HEK293 (cell line): ENCODE measurements around the gene STK38.

Source experiments
- GFI1B ChIP-seq: fragments of 450-650 bp; formaldehyde crosslinking; IDR thresholded peaks from 2 replicates; pipeline ENCODE4 v1.5.1; 2016; ENCODE audit warnings: missing biosample characterization, missing genetic modification characterization
- ZBTB21 ChIP-seq: fragments of 450-650 bp; formaldehyde crosslinking; IDR thresholded peaks from 2 replicates; pipeline ENCODE4 v1.5.1; 2017; ENCODE audit warnings: missing biosample characterization, missing genetic modification characterization
- ZNF138 ChIP-seq: fragments of 450-650 bp; formaldehyde crosslinking; IDR thresholded peaks from 2 replicates; pipeline ENCODE4 v1.5.1; 2016; ENCODE audit warnings: missing biosample characterization, missing genetic modification characterization, borderline replicate concordance
- ZNF530 ChIP-seq: fragments of 450-650 bp; formaldehyde crosslinking; IDR thresholded peaks from 2 replicates; pipeline ENCODE4 v1.5.1; 2016; ENCODE audit warnings: low read depth, missing biosample characterization, missing genetic modification characterization
- ZNF621 ChIP-seq: fragments of 450-650 bp; formaldehyde crosslinking; IDR thresholded peaks from 2 replicates; pipeline ENCODE4 v1.5.1; 2017; ENCODE audit warnings: missing biosample characterization, missing genetic modification characterization
- TF ChIP-seq, protein P1 (sequence below): fragments of 450-650 bp; formaldehyde crosslinking; IDR thresholded peaks from 2 replicates; pipeline ENCODE4 v1.5.1; 2016; ENCODE audit warnings: missing biosample characterization, missing genetic modification characterization
- TF ChIP-seq, protein P2 (sequence below): fragments of 450-650 bp; formaldehyde crosslinking; IDR thresholded peaks from 2 replicates; pipeline ENCODE4 v1.5.1; 2016; ENCODE audit warnings: missing biosample characterization, missing genetic modification characterization

- TF ChIP-seq GFI1B (no peak), ZNF138 (no peak), ZBTB21 (tag by site-specific recombination) (no peak), ZNF530 (tag by site-specific recombination) (no peak), ZNF621 (tag by site-specific recombination) (no peak)
- TF ChIP-seq, protein P1, sequence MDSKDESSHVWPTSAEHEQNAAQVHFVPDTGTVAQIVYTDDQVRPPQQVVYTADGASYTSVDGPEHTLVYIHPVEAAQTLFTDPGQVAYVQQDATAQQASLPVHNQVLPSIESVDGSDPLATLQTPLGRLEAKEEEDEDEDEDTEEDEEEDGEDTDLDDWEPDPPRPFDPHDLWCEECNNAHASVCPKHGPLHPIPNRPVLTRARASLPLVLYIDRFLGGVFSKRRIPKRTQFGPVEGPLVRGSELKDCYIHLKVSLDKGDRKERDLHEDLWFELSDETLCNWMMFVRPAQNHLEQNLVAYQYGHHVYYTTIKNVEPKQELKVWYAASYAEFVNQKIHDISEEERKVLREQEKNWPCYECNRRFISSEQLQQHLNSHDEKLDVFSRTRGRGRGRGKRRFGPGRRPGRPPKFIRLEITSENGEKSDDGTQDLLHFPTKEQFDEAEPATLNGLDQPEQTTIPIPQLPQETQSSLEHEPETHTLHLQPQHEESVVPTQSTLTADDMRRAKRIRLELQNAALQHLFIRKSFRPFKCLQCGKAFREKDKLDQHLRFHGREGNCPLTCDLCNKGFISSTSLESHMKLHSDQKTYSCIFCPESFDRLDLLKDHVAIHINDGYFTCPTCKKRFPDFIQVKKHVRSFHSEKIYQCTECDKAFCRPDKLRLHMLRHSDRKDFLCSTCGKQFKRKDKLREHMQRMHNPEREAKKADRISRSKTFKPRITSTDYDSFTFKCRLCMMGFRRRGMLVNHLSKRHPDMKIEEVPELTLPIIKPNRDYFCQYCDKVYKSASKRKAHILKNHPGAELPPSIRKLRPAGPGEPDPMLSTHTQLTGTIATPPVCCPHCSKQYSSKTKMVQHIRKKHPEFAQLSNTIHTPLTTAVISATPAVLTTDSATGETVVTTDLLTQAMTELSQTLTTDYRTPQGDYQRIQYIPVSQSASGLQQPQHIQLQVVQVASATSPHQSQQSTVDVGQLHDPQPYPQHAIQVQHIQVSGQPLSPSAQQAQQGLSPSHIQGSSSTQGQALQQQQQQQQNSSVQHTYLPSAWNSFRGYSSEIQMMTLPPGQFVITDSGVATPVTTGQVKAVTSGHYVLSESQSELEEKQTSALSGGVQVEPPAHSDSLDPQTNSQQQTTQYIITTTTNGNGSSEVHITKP (tag by site-specific recombination), result no peak
- TF ChIP-seq, protein P2, sequence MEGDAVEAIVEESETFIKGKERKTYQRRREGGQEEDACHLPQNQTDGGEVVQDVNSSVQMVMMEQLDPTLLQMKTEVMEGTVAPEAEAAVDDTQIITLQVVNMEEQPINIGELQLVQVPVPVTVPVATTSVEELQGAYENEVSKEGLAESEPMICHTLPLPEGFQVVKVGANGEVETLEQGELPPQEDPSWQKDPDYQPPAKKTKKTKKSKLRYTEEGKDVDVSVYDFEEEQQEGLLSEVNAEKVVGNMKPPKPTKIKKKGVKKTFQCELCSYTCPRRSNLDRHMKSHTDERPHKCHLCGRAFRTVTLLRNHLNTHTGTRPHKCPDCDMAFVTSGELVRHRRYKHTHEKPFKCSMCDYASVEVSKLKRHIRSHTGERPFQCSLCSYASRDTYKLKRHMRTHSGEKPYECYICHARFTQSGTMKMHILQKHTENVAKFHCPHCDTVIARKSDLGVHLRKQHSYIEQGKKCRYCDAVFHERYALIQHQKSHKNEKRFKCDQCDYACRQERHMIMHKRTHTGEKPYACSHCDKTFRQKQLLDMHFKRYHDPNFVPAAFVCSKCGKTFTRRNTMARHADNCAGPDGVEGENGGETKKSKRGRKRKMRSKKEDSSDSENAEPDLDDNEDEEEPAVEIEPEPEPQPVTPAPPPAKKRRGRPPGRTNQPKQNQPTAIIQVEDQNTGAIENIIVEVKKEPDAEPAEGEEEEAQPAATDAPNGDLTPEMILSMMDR (tag by site-specific recombination), result no peak
Measured at GRCh38 chr6:36504181-36504580, 43.1 kb downstream of the STK38 start.
